Measurements from ENCODE around the gene CD200R1.

The CD200R1 gene

DNA sequence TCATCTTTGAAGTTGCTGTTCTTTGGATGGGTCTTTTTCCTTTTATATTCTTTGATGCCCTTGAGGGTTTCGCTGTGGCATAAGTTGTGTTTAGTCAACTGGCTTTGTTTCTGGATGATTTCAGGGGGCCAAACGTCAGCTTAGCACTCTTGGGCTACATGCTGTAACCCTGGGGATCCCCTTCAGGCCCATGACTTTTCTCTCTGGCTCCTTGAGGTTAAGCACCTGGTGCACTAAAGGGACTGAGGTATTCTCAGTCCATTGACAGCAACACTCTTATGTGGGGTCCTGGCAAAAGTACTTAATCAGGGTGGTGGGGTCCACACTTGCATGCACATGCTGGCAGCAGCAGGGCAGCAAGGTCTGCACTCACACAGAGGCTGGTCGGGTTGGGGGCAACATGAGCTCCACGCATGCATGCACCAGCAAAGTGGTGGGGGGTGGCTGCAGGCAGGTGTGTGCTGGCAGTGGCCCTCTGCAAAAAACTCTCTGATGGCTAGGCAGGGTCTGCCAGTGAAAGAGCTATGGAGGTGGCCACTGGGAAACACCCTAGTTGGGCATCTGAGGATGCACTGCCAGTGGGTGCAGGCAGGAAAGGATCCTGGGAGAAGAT lies 90.1 kb downstream of the CD200R1 start:
- no peak for DNase-seq

DNA sequence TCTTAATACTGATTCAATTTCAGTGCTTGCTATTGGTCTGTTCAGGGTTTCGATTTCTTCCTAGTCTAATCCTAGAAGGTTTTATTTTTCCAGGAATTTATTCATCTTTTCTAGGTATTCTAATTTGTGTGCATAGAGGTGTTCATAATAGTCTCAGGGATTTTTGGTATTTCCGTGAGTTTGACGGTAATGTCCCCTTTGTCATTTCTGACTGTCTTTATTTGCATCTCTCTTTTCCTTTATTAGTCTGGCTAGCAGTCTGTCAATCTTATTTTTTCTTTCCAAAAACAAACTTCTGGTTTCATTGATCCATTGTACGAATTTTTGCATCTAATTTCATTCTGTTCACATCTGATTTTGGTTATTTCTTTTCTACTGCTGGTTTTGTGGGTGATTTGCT lies 93.0 kb downstream of the CD200R1 start:
- no peak for DNase-seq

DNA sequence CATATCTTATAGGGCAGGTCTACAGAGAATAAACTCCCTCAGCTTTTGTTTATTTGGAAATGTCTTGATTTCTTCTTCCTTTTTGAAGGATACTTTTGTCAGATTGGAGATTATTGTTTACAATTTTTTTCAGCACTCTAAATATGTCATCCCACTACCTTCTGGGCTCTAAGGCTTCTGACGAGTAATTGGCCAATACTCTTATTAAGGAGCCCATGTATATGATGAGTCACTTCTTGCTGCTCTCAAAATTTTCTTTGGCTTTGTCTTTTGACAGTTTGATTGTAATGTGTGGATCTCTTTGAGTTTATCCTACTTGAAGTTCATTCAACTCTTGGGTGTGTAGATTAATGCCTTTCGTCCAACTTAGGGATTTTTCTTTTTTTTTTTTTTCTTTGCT lies 99.3 kb downstream of the CD200R1 start:
- no peak for DNase-seq

DNA sequence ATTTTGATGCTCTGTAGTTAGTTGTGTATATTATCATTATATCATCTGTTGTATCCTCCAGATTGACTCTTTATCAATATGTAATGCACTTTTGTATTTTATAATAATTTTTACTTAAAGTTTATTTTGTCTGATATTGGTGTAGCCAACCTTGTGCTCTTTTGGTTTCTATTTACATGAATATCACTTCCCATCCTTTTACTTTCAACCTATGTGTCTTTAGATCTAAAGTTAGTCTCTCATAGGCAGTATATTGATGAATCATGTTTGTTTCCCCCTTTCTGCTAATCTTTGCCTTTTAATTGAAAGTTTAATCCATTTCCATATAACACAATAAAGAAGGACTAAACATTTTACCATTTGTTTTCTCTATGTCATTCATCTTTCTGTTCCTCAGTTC lies 100.2 kb downstream of the CD200R1 start:
- DNase-seq = no peak

DNA sequence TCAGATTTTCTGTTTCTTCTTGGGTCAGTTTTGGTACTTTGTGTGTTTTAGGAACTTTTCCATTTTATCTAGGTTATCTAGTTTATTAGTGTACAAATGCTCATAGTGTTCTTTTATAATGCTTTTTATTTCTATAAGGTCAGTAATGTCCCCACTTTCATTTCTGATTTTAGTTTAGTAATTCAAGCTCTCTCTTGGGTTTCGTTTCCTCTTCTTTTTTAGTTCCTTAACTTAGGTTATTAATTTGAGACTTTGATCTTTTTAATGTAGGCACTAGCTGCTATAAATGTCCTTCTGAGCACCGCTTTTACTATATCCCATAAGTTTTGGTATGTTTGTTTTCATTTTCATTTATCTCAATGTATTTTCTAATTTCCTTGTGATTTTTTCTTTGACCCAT lies 101.3 kb downstream of the CD200R1 start:
- DNase-seq = no peak

DNA sequence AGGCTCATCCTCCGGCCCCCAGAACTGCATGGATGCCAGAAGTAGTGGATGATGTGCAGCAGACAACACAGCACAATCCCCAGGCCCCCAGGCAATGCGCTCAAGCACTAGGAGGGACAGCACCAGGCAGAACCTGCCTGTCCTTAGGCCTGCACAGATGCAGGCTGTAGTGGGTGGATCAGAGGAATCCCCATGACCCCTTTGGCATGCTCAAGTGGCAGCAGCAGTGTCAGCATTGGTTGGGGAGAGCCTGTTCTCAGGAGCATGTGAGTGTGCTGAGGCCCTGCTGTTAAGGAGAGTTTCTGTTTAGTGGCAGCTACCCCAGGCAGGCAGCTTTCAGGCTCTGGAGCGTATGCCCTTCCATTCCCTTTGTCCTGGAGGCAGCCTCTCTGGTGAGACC lies 103.2 kb downstream of the CD200R1 start:
- no peak for DNase-seq

Data from NCI-H524 treated with DMSO at 0.1 percent for 48 hours (cell line).